Gastroesophageal sphincter (tissue), 4 donors: ENCODE data around the gene KDM6B. TPM values are rescaled to one million over a fixed set of nuclear protein-coding genes. Genes with fewer than 3 reads are reported as not detected.
A peak's percentile ranks its signal among the peaks of the same experiment; 100 is the strongest.
"Not testable (repeated sequence)": the region's sequence is repeated elsewhere in the genome, so short reads cannot be mapped to it uniquely, and the experiment has no call there.

Experiments used
- ATAC-seq: fragments of 150-250 bp; one replicate; pipeline ENCODE4 v1.9.1; 2016; ENCODE audit warnings: mild to moderate bottlenecking, moderate library complexity
- H3K27ac ChIP-seq, 4 donors: fragments of 200-600 bp; sonication (generic) in 3 of 4; 1 replicate in 3 of 4; 2 replicates in 1 of 4; pipeline ENCODE4 v1.5.1; 2016 to 2019
- H3K27me3 ChIP-seq: fragments of 200-600 bp; sonication (generic); one replicate; pipeline ENCODE4 v1.5.1; 2019
- H3K36me3 ChIP-seq, 2 donors: fragments of 200-600 bp; sonication (generic); one replicate each; pipeline ENCODE4 v1.5.1; 2019; ENCODE audit warnings: control low read depth in 1 of 2
- H3K4me1 ChIP-seq, 3 donors: fragments of 200-600 bp; sonication (generic); 1 replicate in 2 of 3; 2 replicates in 1 of 3; pipeline ENCODE4 v1.5.1; 2016 to 2019; ENCODE audit warnings: control low read depth in 2 of 3
- H3K4me3 ChIP-seq, 2 donors: fragments of 200-600 bp; sonication (generic); one replicate each; pipeline ENCODE4 v1.5.1; 2019; ENCODE audit warnings: mild to moderate bottlenecking in 1 of 2, moderate library complexity in 1 of 2
- H3K9me3 ChIP-seq, 3 donors: fragments of 200-600 bp; sonication (generic); one replicate each; pipeline ENCODE4 v1.5.1; 2017 to 2019; ENCODE audit warnings: control low read depth in 2 of 3
- CTCF ChIP-seq, 4 experiments: fragments of 200-600 bp in 2 of 4; fragments of 450-650 bp in 2 of 4; sonication (generic) in 1 of 4; IDR thresholded peaks; one replicate each; pipeline ENCODE4 v1.5.1; 2017 to 2019; ENCODE audit warnings: antibody characterized with exemption in 4 of 4, mild to moderate bottlenecking in 2 of 4, moderate library complexity in 2 of 4
- EP300 ChIP-seq: sonication (generic); formaldehyde crosslinking; IDR thresholded peaks from one replicate; pipeline ENCODE4 v1.6.1; 2017; ENCODE audit warnings: antibody characterized with exemption, mild to moderate bottlenecking
- POLR2A ChIP-seq, 2 donors: fragments of 450-650 bp; IDR thresholded peaks; one replicate each; pipeline ENCODE4 v1.6.1; 2017; ENCODE audit warnings: antibody characterized with exemption in 2 of 2, mild to moderate bottlenecking in 2 of 2, moderate library complexity in 1 of 2
- POLR2AphosphoS5 ChIP-seq: sonication (generic); formaldehyde crosslinking; IDR thresholded peaks from one replicate; pipeline ENCODE4 v1.6.1; 2017; ENCODE audit warnings: antibody characterized with exemption
- WGBS, 2 donors: methylation state at CpG; one replicate each; pipeline ENCODE4 v1.1.5; 2018; ENCODE audit warnings: low coverage in 1 of 2; 5-methylcytosine and 5-hydroxymethylcytosine counted together
- total RNA-seq, 4 donors: library from RNA; depleted of rRNA; stranded (reverse); fragments of >200 nt; gene quantifications; one replicate each; pipeline ENCODE4 v1.1.0, GENCODE V29; 2016

The KDM6B gene
- total RNA-seq, 4 donors from 2014 or later = 5.7 to 16.2 (median 15.6) TPM

- H3K27ac ChIP-seq = peak overlapping the region in 3 of 4 donors; percentile 88 to 96 (median 95)
These were observed 25.0 kb downstream of the KDM6B start for GRCh38 chr17:7859028-7859427.

GRCh38 chr17:7862692-7863437, 28.8 kb downstream of the KDM6B start:
- no peak overlapping the region for H3K27ac ChIP-seq
- WGBS, 2 donors = 0 to 31% methylated on average over 1 to 2 of the region's 3 CpGs
- no peak for TF ChIP-seq POLR2A (IDR thresholded peaks at IDR 0.05)
- TF ChIP-seq CTCF (IDR thresholded peaks at IDR 0.05) = peak in 3 of 4 experiments; percentile 84 to 90 (median 89)
- H3K36me3 ChIP-seq = peaks cover 0 to 32% of the 10 kb centered on the region in 2 donors
- H3K9me3 ChIP-seq = no peaks in the 10 kb centered on the region
- H3K4me1 ChIP-seq = peaks cover 0 to 27% (median 7%) of the 10 kb centered on the region in 3 donors
- no peaks in the 10 kb centered on the region for H3K27me3 ChIP-seq
- no peak for ATAC-seq
- no peak overlapping the region for H3K4me3 ChIP-seq

More at GRCh38 chr17:7859028-7859427, 25.0 kb downstream of the KDM6B start:
- H3K36me3 ChIP-seq = peaks cover 0 to 36% of the 10 kb centered on the region in 2 donors
- H3K4me1 ChIP-seq = peaks cover 3 to 55% (median 23%) of the 10 kb centered on the region in 3 donors
- no peaks in the 10 kb centered on the region for H3K27me3 ChIP-seq
- H3K9me3 ChIP-seq = no peaks in the 10 kb centered on the region
- H3K4me3 ChIP-seq = peak overlapping the region in 1 of 2 donors; percentile 57
- ATAC-seq = no peak
- TF ChIP-seq CTCF (IDR thresholded peaks at IDR 0.05) (no peak), POLR2AphosphoS5 (no peak), POLR2A (IDR thresholded peaks at IDR 0.05) (no peak), EP300 (no peak)
- WGBS, 2 donors = 33 to 70% methylated on average over 1 to 6 of the region's 8 CpGs

- WGBS, 2 donors = 61 to 76% methylated on average over 2 to 4 of the region's 5 CpGs
- not testable (repeated sequence) for ATAC-seq, H3K27me3 ChIP-seq
These were observed 30.4 kb downstream of the KDM6B start for GRCh38 chr17:7864384-7864783.

GRCh38 chr17:7864995-7865650, 31.1 kb downstream of the KDM6B start:
- Histone ChIP-seq H3K9me3 (no peaks in the 10 kb centered on the region), H3K27me3 (no peaks in the 10 kb centered on the region), H3K4me1 (peaks cover 0 to 10% (median 0%) of the 10 kb centered on the region in 3 donors), H3K36me3 (peaks cover 0 to 22% of the 10 kb centered on the region in 2 donors), H3K4me3 (no peak overlapping the region), H3K27ac (no peak overlapping the region)
- TF ChIP-seq CTCF (IDR thresholded peaks at IDR 0.05) (no peak), POLR2AphosphoS5 (no peak), POLR2A (IDR thresholded peaks at IDR 0.05) (no peak)
- no peak for ATAC-seq
- WGBS, 2 donors = 87 to 92% methylated on average over 4 to 5 of the region's 5 CpGs

More at GRCh38 chr17:7864384-7864783, 30.4 kb downstream of the KDM6B start:
- H3K36me3 ChIP-seq = peaks cover 0 to 29% of the 10 kb centered on the region in 2 donors
- H3K27ac ChIP-seq, H3K9me3 ChIP-seq, H3K4me3 ChIP-seq: not testable (repeated sequence)
- peaks cover 0 to 13% (median 0%) of the 10 kb centered on the region in 3 donors for H3K4me1 ChIP-seq

- WGBS, 2 donors = 69 to 71% methylated on average over 3 to 5 of the region's 5 CpGs
- Histone ChIP-seq H3K36me3 (no peaks in the 10 kb centered on the region), H3K9me3 (no peaks in the 10 kb centered on the region), H3K4me3 (no peak overlapping the region), H3K27me3 (no peaks in the 10 kb centered on the region), H3K4me1 (peaks cover 0 to 3% (median 0%) of the 10 kb centered on the region in 3 donors), H3K27ac (no peak overlapping the region)
- no peak for ATAC-seq
- TF ChIP-seq EP300 (no peak), POLR2A (IDR thresholded peaks at IDR 0.05) (no peak), CTCF (IDR thresholded peaks at IDR 0.05) (no peak), POLR2AphosphoS5 (no peak)
These were observed 33.9 kb downstream of the KDM6B start for GRCh38 chr17:7867881-7868329.
